ENCODE results near the gene HSPA1A. TPM values are rescaled to one million over a fixed set of nuclear protein-coding genes. Genes with fewer than 3 reads are reported as not detected.

Gene HSPA1A
- total and polyA plus RNA-seq, 9 of the 15 experiments (the other 6 are each of a cell fraction or from before 2014, with no cell fraction given), result 2.2 to 273 (median 107) TPM

DNA sequence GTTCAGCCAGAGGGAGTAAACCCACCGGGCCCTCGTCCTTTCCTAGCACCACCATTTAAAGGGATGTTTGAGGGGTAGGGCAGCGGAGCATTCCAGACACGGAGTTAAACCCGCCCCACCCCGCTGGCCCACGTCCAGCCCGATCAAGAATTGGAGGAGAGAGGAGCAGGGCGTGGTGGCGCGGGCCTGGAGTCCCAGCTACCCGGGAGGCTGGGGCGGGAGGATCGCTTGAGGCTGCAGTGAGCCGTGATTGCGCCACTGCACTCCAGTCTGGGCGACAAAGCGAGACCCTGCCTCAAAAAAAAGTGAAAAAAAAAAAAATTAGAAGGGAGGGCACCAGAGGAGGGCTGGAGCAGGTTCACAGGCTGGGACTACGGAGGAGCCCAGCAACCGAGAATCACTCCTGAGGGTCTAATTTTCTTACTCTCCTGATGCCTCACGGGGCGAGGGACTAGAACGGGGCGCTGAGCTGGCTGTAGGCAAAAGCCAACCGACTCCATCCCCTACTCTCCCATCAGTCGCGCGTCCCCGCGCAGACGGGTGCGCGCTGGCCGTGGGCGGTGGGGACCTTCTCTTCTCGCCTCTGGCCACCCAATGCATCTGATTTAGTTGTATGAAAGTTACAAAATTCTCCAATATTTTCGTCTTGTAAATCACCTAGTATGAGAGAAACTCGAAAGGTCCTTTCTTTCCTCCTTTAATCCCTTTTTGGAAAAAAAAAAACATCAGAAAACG lies 6.1 kb downstream of the HSPA1A start:
- intact Hi-C loops (cut with micrococcal nuclease) (loop anchor here (10.0 kb wide), 1 partner anchor 353 kb away; the partner anchor contains the start of genes AGPAT1 and RNF5), in situ Hi-C loops (cut with MboI) (no loop called here)
- TSS peak; percentile 74 for BruUV-seq (replicated peaks)
- no peaks in the 10 kb centered on the region for H3K9me1 ChIP-seq (ENCODE audit: control insufficient read depth, insufficient read depth, low read length)
- peak; percentile 70 to 92 (median 76) for DNase-seq (ENCODE audit: extremely low read depth in 1 of 4, low spot score in 3 of 4)
- peak; percentile 64 for ATAC-seq
- no peak for FAIRE-seq
- peaks cover 16% of the 10 kb centered on the region for H4K20me1 ChIP-seq (replicated peaks; ENCODE audit: control insufficient read depth, insufficient read depth, low read length)
- ChIA-PET POLR2A (interaction anchor here (0.8 to 6.4 kb wide), 20 partner anchors 8 to 1150 kb away, joined by 3 to 93 read pairs (median 6); partner anchors contain the start of genes BAG6, CSNK2B, DDAH2 and GPANK1), CTCF (ENCODE audit: low intra/inter-chr PET ratio) (no interaction called here)
- H3K9me3 ChIP-seq (replicated peaks; ENCODE audit: control insufficient read depth, insufficient read depth, low read depth, low read length), result no peaks in the 10 kb centered on the region
- WGBS (ENCODE audit: insufficient coverage, low coverage, missing lambda C conversion rate), result 2% methylated on average over 39 of the region's 39 CpGs
- peaks cover 47 to 56% of the 10 kb centered on the region in 2 experiments for H3K4me1 ChIP-seq (replicated peaks in 1 of 2; ENCODE audit: control insufficient read depth in 2 of 2, insufficient read depth in 2 of 2, low read length in 2 of 2)
- H3K27me3 ChIP-seq (ENCODE audit: control insufficient read depth in 2 of 2, insufficient read depth in 2 of 2, low read length in 2 of 2), result no peaks in the 10 kb centered on the region
- H3K9ac ChIP-seq (ENCODE audit: insufficient read depth in 1 of 2, low read depth in 2 of 2, low read length in 2 of 2), result peak overlapping the region; percentile 69 to 92
- H3K79me2 ChIP-seq (ENCODE audit: control insufficient read depth, insufficient read depth, low read length), result peaks cover 67% of the 10 kb centered on the region
- peak overlapping the region; percentile 84 for H3K4me2 ChIP-seq (ENCODE audit: insufficient read depth, low read length)
- peak overlapping the region; percentile 99 for H3K27ac ChIP-seq (ENCODE audit: extremely low read depth, low read depth, low read length)
- peak overlapping the region; percentile 90 for H2AFZ ChIP-seq (ENCODE audit: low read depth, low read length)
- H3K4me3 ChIP-seq, result peak overlapping the region; percentile 59
- H3K36me3 ChIP-seq (ENCODE audit: control insufficient read depth, insufficient read depth, low read length), result peaks cover 23% of the 10 kb centered on the region
- TF ChIP-seq CREBBP (IDR thresholded peaks at IDR 0.05; ENCODE audit: low read depth, low read length) (no peak), SRSF7 (optimal IDR thresholded peaks at IDR 0.05; ENCODE audit: low read depth, low read length) (no peak), ZBTB7A (IDR thresholded peaks at IDR 0.05; ENCODE audit: borderline replicate concordance, control insufficient read depth, low read depth, low read length) (peak; percentile 60; the same call in 1 of the 2 replicates), KDM5B (IDR thresholded peaks at IDR 0.05; ENCODE audit: insufficient replicate concordance, low read depth, low read length) (peak; percentile 42), ZC3H11A (IDR thresholded peaks at IDR 0.05; ENCODE audit: low read depth, low read length) (peak; percentile 20; the same call in 1 of the 2 replicates), CAMTA2 (CRISPR knock-in tag; conservative IDR thresholded peaks at IDR 0.05) (0 out of 2 replicates have a peak, but pooled peaks have one; percentile 10), SLC30A9 (CRISPR knock-in tag; IDR thresholded peaks at IDR 0.05) (no peak), KDM1A (IDR thresholded peaks at IDR 0.05) (no peak), ERF (CRISPR knock-in tag; IDR thresholded peaks at IDR 0.05) (peak; percentile 41; the same call in 1 of the 2 replicates), NR1H2 (CRISPR knock-in tag; IDR thresholded peaks at IDR 0.05) (peak; percentile 11; the same call in 1 of the 2 replicates), USF1 (CRISPR knock-in tag; IDR thresholded peaks at IDR 0.05) (peak; percentile 38), ZNF644 (tag; IDR thresholded peaks at IDR 0.05; ENCODE audit: low read depth) (peak; percentile 31; the same call in 1 of the 2 replicates), ZKSCAN8 (CRISPR knock-in tag; IDR thresholded peaks at IDR 0.05) (no peak), ETV6 (IDR thresholded peaks at IDR 0.05; ENCODE audit: borderline replicate concordance in 1 of 2, low read depth in 2 of 2, low read length in 1 of 2) (no peak), ETV6 (CRISPR knock-in tag; IDR thresholded peaks at IDR 0.05; ENCODE audit: borderline replicate concordance) (no peak), SP2 (IDR thresholded peaks at IDR 0.05; ENCODE audit: extremely low read depth, low read depth, low read length, poor library complexity, severe bottlenecking) (no peak)
- TF ChIP-seq, protein P1, sequence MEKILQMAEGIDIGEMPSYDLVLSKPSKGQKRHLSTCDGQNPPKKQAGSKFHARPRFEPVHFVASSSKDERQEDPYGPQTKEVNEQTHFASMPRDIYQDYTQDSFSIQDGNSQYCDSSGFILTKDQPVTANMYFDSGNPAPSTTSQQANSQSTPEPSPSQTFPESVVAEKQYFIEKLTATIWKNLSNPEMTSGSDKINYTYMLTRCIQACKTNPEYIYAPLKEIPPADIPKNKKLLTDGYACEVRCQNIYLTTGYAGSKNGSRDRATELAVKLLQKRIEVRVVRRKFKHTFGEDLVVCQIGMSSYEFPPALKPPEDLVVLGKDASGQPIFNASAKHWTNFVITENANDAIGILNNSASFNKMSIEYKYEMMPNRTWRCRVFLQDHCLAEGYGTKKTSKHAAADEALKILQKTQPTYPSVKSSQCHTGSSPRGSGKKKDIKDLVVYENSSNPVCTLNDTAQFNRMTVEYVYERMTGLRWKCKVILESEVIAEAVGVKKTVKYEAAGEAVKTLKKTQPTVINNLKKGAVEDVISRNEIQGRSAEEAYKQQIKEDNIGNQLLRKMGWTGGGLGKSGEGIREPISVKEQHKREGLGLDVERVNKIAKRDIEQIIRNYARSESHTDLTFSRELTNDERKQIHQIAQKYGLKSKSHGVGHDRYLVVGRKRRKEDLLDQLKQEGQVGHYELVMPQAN (IDR thresholded peaks at IDR 0.05; ENCODE audit: borderline replicate concordance), result peak; percentile 66; the same call in 1 of the 2 replicates
- TF ChIP-seq, protein P2, sequence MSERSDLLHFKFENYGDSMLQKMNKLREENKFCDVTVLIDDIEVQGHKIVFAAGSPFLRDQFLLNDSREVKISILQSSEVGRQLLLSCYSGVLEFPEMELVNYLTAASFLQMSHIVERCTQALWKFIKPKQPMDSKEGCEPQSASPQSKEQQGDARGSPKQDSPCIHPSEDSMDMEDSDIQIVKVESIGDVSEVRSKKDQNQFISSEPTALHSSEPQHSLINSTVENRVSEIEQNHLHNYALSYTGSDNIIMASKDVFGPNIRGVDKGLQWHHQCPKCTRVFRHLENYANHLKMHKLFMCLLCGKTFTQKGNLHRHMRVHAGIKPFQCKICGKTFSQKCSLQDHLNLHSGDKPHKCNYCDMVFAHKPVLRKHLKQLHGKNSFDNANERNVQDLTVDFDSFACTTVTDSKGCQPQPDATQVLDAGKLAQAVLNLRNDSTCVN (CRISPR knock-in tag; IDR thresholded peaks at IDR 0.05), result 0 out of 2 replicates have a peak, but pooled peaks have one; percentile 28
